Thyroid gland (tissue), 4 donors: Measurements from ENCODE around the gene MGME1.

Source experiments
- CTCF ChIP-seq, 6 experiments: fragments of 200-600 bp in 3 of 6; fragments of 450-650 bp in 3 of 6; sonication (generic) in 3 of 6; IDR thresholded peaks; one replicate each; pipeline ENCODE4 v1.5.1; 2016 to 2019; ENCODE audit warnings: antibody characterized with exemption in 6 of 6, mild to moderate bottlenecking in 2 of 6, inconsistent platforms in 1 of 6, moderate library complexity in 1 of 6
- POLR2A ChIP-seq, 2 donors: fragments of 450-650 bp; IDR thresholded peaks; one replicate each; pipeline ENCODE4 v1.6.1; 2017; ENCODE audit warnings: antibody characterized with exemption in 2 of 2, mild to moderate bottlenecking in 2 of 2, moderate library complexity in 1 of 2

GRCh38 chr20:17964632-17965031, 4.2 kb upstream of the MGME1 start:
- TF ChIP-seq CTCF (IDR thresholded peaks at IDR 0.05) (no peak), POLR2A (IDR thresholded peaks at IDR 0.05) (no peak)
